ENCODE measurements around the gene SASH1.

Gene SASH1

GRCh38 chr6:148295261-148295887 lies 47.3 kb upstream of the SASH1 start:
- Histone ChIP-seq H3K79me2 (ENCODE audit: low read length) (no peaks in the 10 kb centered on the region), H3K4me2 (ENCODE audit: low read depth, low read length) (no peak overlapping the region), H3K36me3 (replicated peaks; ENCODE audit: insufficient read depth, low read length) (no peaks in the 10 kb centered on the region), H3K27me3 (replicated peaks; ENCODE audit: insufficient read depth, low read length) (no peaks in the 10 kb centered on the region), H2AFZ (ENCODE audit: low read length) (no peak overlapping the region), H3K9me2 (replicated peaks; ENCODE audit: insufficient read depth, low read length) (no peaks in the 10 kb centered on the region), H3K27ac (ENCODE audit: low read length) (no peak overlapping the region), H3K9me3 (replicated peaks; ENCODE audit: insufficient read depth, low read length) (no peaks in the 10 kb centered on the region), H3K9ac (ENCODE audit: low read length) (no peak overlapping the region), H3K4me1 (ENCODE audit: low read length) (no peaks in the 10 kb centered on the region), H3K4me3 (ENCODE audit: low read length) (no peak overlapping the region), H3F3A (ENCODE audit: insufficient read depth, low read length) (no peaks in the 10 kb centered on the region), H4K20me1 (ENCODE audit: insufficient read depth, low read length) (no peaks in the 10 kb centered on the region)
- TF ChIP-seq EZH2 (optimal IDR thresholded peaks at IDR 0.05; ENCODE audit: low read depth, low read length) = no peak
- TF ChIP-seq EZH2phosphoT487 (IDR thresholded peaks at IDR 0.05; ENCODE audit: low read length) = no peak
- TF ChIP-seq CTCF (IDR thresholded peaks at IDR 0.05; ENCODE audit: low read length) = no peak
- no peak for DNase-seq

DNA sequence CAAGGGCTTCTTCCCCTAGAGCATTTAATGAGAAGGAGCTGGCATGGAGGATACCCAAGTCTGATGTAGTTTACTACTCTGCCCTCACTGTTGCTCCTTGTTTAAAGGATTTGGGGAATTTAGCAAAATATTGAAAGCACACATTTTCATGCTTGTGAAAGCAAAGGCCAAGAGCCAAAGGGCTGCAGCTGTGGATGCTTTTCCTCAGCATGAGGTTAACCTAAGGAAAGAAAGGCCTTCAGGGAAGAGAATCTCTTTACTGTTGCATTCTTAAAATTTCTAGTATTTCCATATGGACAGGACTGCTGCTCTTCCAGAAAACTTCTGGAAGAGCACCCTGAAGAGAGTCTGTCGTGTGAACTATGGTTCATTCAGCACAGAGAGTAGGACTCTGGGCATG lies 45.9 kb upstream of the SASH1 start:
- no peak overlapping the region for H2AFZ ChIP-seq (ENCODE audit: low read length)
- H3K27me3 ChIP-seq (replicated peaks; ENCODE audit: insufficient read depth, low read length) = no peaks in the 10 kb centered on the region
- no peak overlapping the region for H3K27ac ChIP-seq (ENCODE audit: low read length)
- TF ChIP-seq EZH2 (optimal IDR thresholded peaks at IDR 0.05; ENCODE audit: low read depth, low read length) (no peak), EZH2phosphoT487 (IDR thresholded peaks at IDR 0.05; ENCODE audit: low read length) (no peak), CTCF (IDR thresholded peaks at IDR 0.05; ENCODE audit: low read length) (no peak)
- no peak overlapping the region for H3K4me3 ChIP-seq (ENCODE audit: low read length)
- H3K9ac ChIP-seq (ENCODE audit: low read length) = no peak overlapping the region
- no peak for DNase-seq
- no peaks in the 10 kb centered on the region for H3K4me1 ChIP-seq (ENCODE audit: low read length)
- H3K4me2 ChIP-seq (ENCODE audit: low read depth, low read length) = no peak overlapping the region
- H3K9me3 ChIP-seq (replicated peaks; ENCODE audit: insufficient read depth, low read length) = no peaks in the 10 kb centered on the region
- H4K20me1 ChIP-seq (ENCODE audit: insufficient read depth, low read length) = no peaks in the 10 kb centered on the region
- H3K9me2 ChIP-seq (replicated peaks; ENCODE audit: insufficient read depth, low read length) = no peaks in the 10 kb centered on the region
- H3F3A ChIP-seq (ENCODE audit: insufficient read depth, low read length) = no peaks in the 10 kb centered on the region
- H3K79me2 ChIP-seq (ENCODE audit: low read length) = no peaks in the 10 kb centered on the region
- H3K36me3 ChIP-seq (replicated peaks; ENCODE audit: insufficient read depth, low read length) = no peaks in the 10 kb centered on the region

- H3K9ac ChIP-seq (ENCODE audit: low read length) = no peak overlapping the region
- TF ChIP-seq EZH2phosphoT487 (IDR thresholded peaks at IDR 0.05; ENCODE audit: low read length) = no peak
- no peak for TF ChIP-seq EZH2 (optimal IDR thresholded peaks at IDR 0.05; ENCODE audit: low read depth, low read length)
- no peak for TF ChIP-seq CTCF (IDR thresholded peaks at IDR 0.05; ENCODE audit: low read length)
These were observed 44.0 kb upstream of the SASH1 start for GRCh38 chr6:148298683-148299082.

More at GRCh38 chr6:148298683-148299082, 44.0 kb upstream of the SASH1 start:
- no peak overlapping the region for H2AFZ ChIP-seq (ENCODE audit: low read length)
- no peaks in the 10 kb centered on the region for H3K36me3 ChIP-seq (replicated peaks; ENCODE audit: insufficient read depth, low read length)
- H3K9me2 ChIP-seq (replicated peaks; ENCODE audit: insufficient read depth, low read length) = no peaks in the 10 kb centered on the region
- H3K27ac ChIP-seq (ENCODE audit: low read length) = no peak overlapping the region
- no peaks in the 10 kb centered on the region for H3F3A ChIP-seq (ENCODE audit: insufficient read depth, low read length)
- H3K4me3 ChIP-seq (ENCODE audit: low read length) = no peak overlapping the region
- DNase-seq = no peak
- no peaks in the 10 kb centered on the region for H3K79me2 ChIP-seq (ENCODE audit: low read length)
- no peaks in the 10 kb centered on the region for H4K20me1 ChIP-seq (ENCODE audit: insufficient read depth, low read length)
- no peaks in the 10 kb centered on the region for H3K27me3 ChIP-seq (replicated peaks; ENCODE audit: insufficient read depth, low read length)
- no peaks in the 10 kb centered on the region for H3K4me1 ChIP-seq (ENCODE audit: low read length)
- H3K4me2 ChIP-seq (ENCODE audit: low read depth, low read length) = no peak overlapping the region
- no peaks in the 10 kb centered on the region for H3K9me3 ChIP-seq (replicated peaks; ENCODE audit: insufficient read depth, low read length)
